Endothelial cell of umbilical vein (primary cell): Measurements from ENCODE around the gene GPX8. TPM values are rescaled to one million over a fixed set of nuclear protein-coding genes. Genes with fewer than 3 reads are reported as not detected.

ENCODE experiments used
- BruUV-seq: library from RNA; stranded (reverse); fragments of 400-500 nt; replicated peaks from 2 replicates; lab custom pipeline; 2021; lab: Mats Ljungman, UMichigan
- CTCF ChIA-PET: fragments of 300-600, 350-600 bp; sonication (Branson Sonifier 250); formaldehyde crosslinking; loops from one replicate; lab custom pipeline; 2021; ENCODE audit warnings: antibody characterized with exemption, inconsistent platforms; lab: Charles Lee
- POLR2A ChIA-PET: fragments of 300-600, 350-600 bp; sonication (Branson Sonifier 250); formaldehyde crosslinking; loops from one replicate; lab custom pipeline; 2021; ENCODE audit warnings: antibody characterized with exemption, inconsistent platforms; lab: Charles Lee
- DNase-seq: peaks from one replicate; pipeline ENCODE4 v3.0.0-alpha.2; 2011; ENCODE audit warnings: low read depth, low spot score
- FAIRE-seq: peaks from 2 replicates; lab custom pipeline; 2011; peaks lifted over from hg19 to GRCh38; lab: Jason Lieb, UNC
- H2AFZ ChIP-seq: 2 replicates; pipeline ENCODE4 v1.6.0; 2012; ENCODE audit warnings: low read depth, low read length, control low read depth, inconsistent platforms
- H3K27ac ChIP-seq: 2 replicates; pipeline ENCODE4 v1.5.1; 2011; ENCODE audit warnings: low read depth, mild to moderate bottlenecking, control low read depth, low read length, moderate library complexity; ENCODE audit not compliant: insufficient read depth
- H3K27me3 ChIP-seq, 2 experiments: 2 replicates each; pipeline versions ENCODE4 v1.6.0 to v1.6.1; 2011; ENCODE audit warnings: low read length in 2 of 2, mixed read lengths in 1 of 2; ENCODE audit not compliant: control insufficient read depth in 2 of 2, insufficient read depth in 2 of 2
- H3K36me3 ChIP-seq, 2 experiments: 2 replicates in 1 of 2; 3 replicates in 1 of 2; pipeline ENCODE4 v1.5.1; 2011; ENCODE audit warnings: low read length in 2 of 2, mild to moderate bottlenecking in 1 of 2, moderate library complexity in 1 of 2; ENCODE audit not compliant: control insufficient read depth in 2 of 2, insufficient read depth in 2 of 2; ENCODE audit errors: extremely low read depth in 1 of 2
- H3K4me1 ChIP-seq: 3 replicates; pipeline ENCODE4 v1.5.1; 2011; ENCODE audit warnings: mild to moderate bottlenecking, low read length; ENCODE audit not compliant: control insufficient read depth, insufficient read depth; ENCODE audit errors: extremely low read depth
- H3K4me2 ChIP-seq: 2 replicates; pipeline ENCODE4 v1.6.1; 2011; ENCODE audit warnings: low read length, control low read depth, mixed read lengths; ENCODE audit not compliant: insufficient read depth
- H3K4me3 ChIP-seq, 3 experiments: fragments of 200-600 bp in 1 of 3; sonication (generic), shearing (Covaris generic) in 1 of 3; replicated peaks in 1 of 3; 2 replicates each; pipeline ENCODE4 v1.5.1; 2011 to 2016; ENCODE audit warnings: control low read depth in 3 of 3, low read length in 3 of 3, mild to moderate bottlenecking in 2 of 3, inconsistent platforms in 1 of 3, low read depth in 1 of 3, moderate library complexity in 1 of 3; ENCODE audit not compliant: insufficient read depth in 1 of 3
- H3K79me2 ChIP-seq: 2 replicates; pipeline ENCODE4 v1.6.0; 2012; ENCODE audit warnings: low read length, inconsistent platforms; ENCODE audit not compliant: control insufficient read depth, insufficient read depth
- H3K9ac ChIP-seq: replicated peaks from 2 replicates; pipeline ENCODE3; 2011; ENCODE audit warnings: low read length, control low read depth; ENCODE audit not compliant: insufficient read depth; ENCODE audit errors: extremely low read depth
- H3K9me1 ChIP-seq: replicated peaks from 3 replicates; pipeline ENCODE4 v1.6.0; 2011; ENCODE audit warnings: mild to moderate bottlenecking, low read length; ENCODE audit not compliant: control insufficient read depth, insufficient read depth; ENCODE audit errors: extremely low read depth
- H3K9me3 ChIP-seq: replicated peaks from 2 replicates; pipeline ENCODE4 v1.5.1; 2012; ENCODE audit warnings: low read length, inconsistent platforms; ENCODE audit not compliant: control insufficient read depth, insufficient read depth
- H4K20me1 ChIP-seq: replicated peaks from 2 replicates; pipeline ENCODE3; 2011; ENCODE audit warnings: mild to moderate bottlenecking, low read length; ENCODE audit not compliant: control insufficient read depth, insufficient read depth; ENCODE audit errors: extremely low read depth
- CTCF ChIP-seq, 2 donors: IDR thresholded peaks; 1 replicate in 1 of 2; 2 replicates in 1 of 2; pipeline ENCODE4 v1.5.1; 2011; ENCODE audit warnings: low read length in 2 of 2, mild to moderate bottlenecking in 2 of 2, moderate library complexity in 2 of 2, control low read depth in 1 of 2, inconsistent platforms in 1 of 2, low read depth in 1 of 2; ENCODE audit not compliant: insufficient read depth in 1 of 2; ENCODE audit errors: extremely low read depth in 1 of 2
- EZH2 ChIP-seq: IDR thresholded peaks from 2 replicates; pipeline ENCODE4 v1.6.1; 2012; ENCODE audit warnings: borderline replicate concordance, low read depth, mild to moderate bottlenecking, moderate library complexity, low read length, inconsistent platforms; ENCODE audit not compliant: severe bottlenecking
- FOS ChIP-seq: IDR thresholded peaks from 2 replicates; pipeline ENCODE4 v1.6.1; 2011; ENCODE audit warnings: mild to moderate bottlenecking, low read length, moderate library complexity, borderline replicate concordance; ENCODE audit not compliant: insufficient read depth
- GATA2 ChIP-seq: IDR thresholded peaks from 2 replicates; pipeline ENCODE4 v1.7.0; 2011; ENCODE audit warnings: low read depth, mild to moderate bottlenecking, moderate library complexity, mixed read lengths, low read length; ENCODE audit not compliant: insufficient read length, insufficient read depth
- JUN ChIP-seq: IDR thresholded peaks from 2 replicates; pipeline ENCODE4 v1.6.1; 2011; ENCODE audit warnings: borderline replicate concordance, low read depth; ENCODE audit not compliant: insufficient read length, insufficient read depth
- MAX ChIP-seq: IDR thresholded peaks from 2 replicates; pipeline ENCODE4 v1.6.1; 2011; ENCODE audit not compliant: insufficient read depth, insufficient read length
- MYC ChIP-seq: IDR thresholded peaks from one replicate; pipeline ENCODE4 v1.6.1; 2011; ENCODE audit warnings: mild to moderate bottlenecking, low read depth, low read length
- POLR2A ChIP-seq: IDR thresholded peaks from 2 replicates; pipeline ENCODE4 v1.6.1; 2012; ENCODE audit warnings: low read depth, mild to moderate bottlenecking, control low read depth, low read length
- POLR2AphosphoS5 ChIP-seq: IDR thresholded peaks from 2 replicates; pipeline ENCODE4 v1.6.1; 2012; ENCODE audit warnings: low read depth, mild to moderate bottlenecking, control low read depth, low read length, moderate library complexity; ENCODE audit not compliant: insufficient read depth
- dilution Hi-C: fragments of 300-500 bp; cut with MboI; formaldehyde crosslinking; loops from one replicate; pipeline ENCODE4 v1.15.0; 2019; ENCODE audit warnings: low sequenced_read_pairs; ENCODE audit not compliant: extremely low pct_ligation_motif_present
- intact Hi-C: fragments of 100-400 bp; cut with micrococcal nuclease; formaldehyde crosslinking; loops from one replicate; pipeline ENCODE4 v1.10.0; 2022
- polyA plus RNA-seq, 4 experiments: library from polyadenylated mRNA; depleted of rRNA in 3 of 4; stranded (reverse) in 3 of 4; unstranded in 1 of 4; fragments of >200 nt; gene quantifications; 2 replicates each; pipeline versions ENCODE4 v1.2.1 to v1.2.3, GENCODE V29; 2011 to 2012; ENCODE audit warnings: missing spikeins in 1 of 4
- total RNA-seq: library from RNA; stranded (reverse); gene quantifications from 2 replicates; pipeline ENCODE4 v1.2.3, GENCODE V29; 2021

Gene GPX8
- total and polyA plus RNA-seq, 2 donors (not counting 3 experiments of a cell fraction or from before 2014, with no cell fraction given), result 60.1 to 147 TPM

DNA sequence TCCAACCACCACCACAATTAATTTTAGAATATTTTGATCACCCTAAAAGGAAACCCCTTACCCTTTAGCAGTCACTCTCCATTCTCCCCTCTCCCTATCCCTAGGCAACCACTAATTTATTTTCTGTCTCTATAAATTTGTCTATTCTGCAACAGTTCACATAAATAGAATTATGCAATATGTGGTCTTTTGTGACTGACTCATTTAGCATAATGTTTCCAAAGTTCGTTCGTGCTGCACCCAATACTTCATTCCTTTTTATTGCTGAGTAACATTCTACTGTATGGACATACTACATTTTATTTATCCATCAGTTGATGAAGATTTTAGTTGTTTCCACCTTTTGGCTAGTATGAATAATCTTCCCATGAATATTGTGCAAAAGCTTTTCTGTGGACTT is 31.2 kb downstream of the GPX8 start:
- dilution Hi-C loops, result no loop called here
- TF ChIP-seq POLR2A (no peak), POLR2AphosphoS5 (no peak), GATA2 (no peak), CTCF (IDR thresholded peaks at IDR 0.05; ENCODE audit: extremely low read depth in 1 of 2, insufficient read depth in 1 of 2, low read depth in 1 of 2, low read length in 2 of 2) (no peak), EZH2 (no peak), FOS (no peak), JUN (no peak), MYC (no peak), MAX (no peak)
- peaks cover 42 to 54% of the 10 kb centered on the region in 2 experiments for H3K27me3 ChIP-seq
- no peak for DNase-seq
- POLR2A ChIA-PET, result no interaction called here
- H3K4me3 ChIP-seq, result no peak overlapping the region
- no peaks in the 10 kb centered on the region for H3K9me1 ChIP-seq
- H3K36me3 ChIP-seq, result no peaks in the 10 kb centered on the region
- no peak overlapping the region for H2AFZ ChIP-seq
- BruUV-seq, result no TSS peak
- no peak for FAIRE-seq
- no peak overlapping the region for H3K9ac ChIP-seq
- intact Hi-C loops, result no loop called here
- no peak overlapping the region for H3K4me2 ChIP-seq
- no peak overlapping the region for H3K27ac ChIP-seq
- CTCF ChIA-PET, result interaction anchor here (1.0 to 1.4 kb wide), 4 partner anchors 8 to 24 kb away, joined by 3 to 6 read pairs (median 3); no protein-coding TSS in a partner anchor
- no peaks in the 10 kb centered on the region for H3K79me2 ChIP-seq
- H3K4me1 ChIP-seq, result no peaks in the 10 kb centered on the region
- H4K20me1 ChIP-seq, result no peaks in the 10 kb centered on the region
- H3K9me3 ChIP-seq, result no peaks in the 10 kb centered on the region
